GM12865 (cell line): ENCODE measurements around the gene HGS.
A peak's percentile ranks its signal among the peaks of the same experiment; 100 is the strongest.

ENCODE experiments used
- DNase-seq: peaks from one replicate; pipeline ENCODE4 v3.0.0; 2010; ENCODE audit warnings: low read depth
- H3K4me3 ChIP-seq: 2 replicates; pipeline ENCODE4 v1.5.1; 2011; ENCODE audit warnings: mild to moderate bottlenecking, low read depth, low read length, control low read depth
- CTCF ChIP-seq: IDR thresholded peaks from 2 replicates; pipeline ENCODE4 v1.5.1; 2011; ENCODE audit warnings: low read length, control low read depth, low read depth, inconsistent platforms; ENCODE audit not compliant: insufficient read depth; ENCODE audit errors: missing control alignments

The HGS gene

GRCh38 chr17:81722184-81723120, 38.6 kb downstream of the HGS start:
- TF ChIP-seq CTCF, result no peak
- no peak for DNase-seq
- no peak overlapping the region for H3K4me3 ChIP-seq

GRCh38 chr17:81723651-81724209, 39.9 kb downstream of the HGS start:
- no peak for TF ChIP-seq CTCF

GRCh38 chr17:81725439-81725838, 41.6 kb downstream of the HGS start:
- no peak for DNase-seq
- no peak overlapping the region for H3K4me3 ChIP-seq
- TF ChIP-seq CTCF, result no peak

More at GRCh38 chr17:81723651-81724209, 39.9 kb downstream of the HGS start:
- no peak for DNase-seq
- H3K4me3 ChIP-seq, result no peak overlapping the region

- no peak for TF ChIP-seq CTCF
- no peak for DNase-seq
Measured at GRCh38 chr17:81726004-81726403, 42.2 kb downstream of the HGS start.

GRCh38 chr17:81727324-81728031, 43.7 kb downstream of the HGS start:
- no peak for DNase-seq
- no peak for TF ChIP-seq CTCF
- H3K4me3 ChIP-seq, result no peak overlapping the region

More at GRCh38 chr17:81726004-81726403, 42.2 kb downstream of the HGS start:
- H3K4me3 ChIP-seq, result no peak overlapping the region

- no peak overlapping the region for H3K4me3 ChIP-seq
- TF ChIP-seq CTCF, result peak; percentile 89
- DNase-seq, result peak; percentile 70
Measured at GRCh38 chr17:81733507-81734404, 49.9 kb downstream of the HGS start.
